MM.1S (cell line): ENCODE measurements around the gene RBM28.

ENCODE experiments used
- EZH2 ChIP-seq: fragments of 300-600 bp; sonication (generic); optimal IDR thresholded peaks from 2 replicates; pipeline ENCODE3; 2017; ENCODE audit warnings: low read depth, mild to moderate bottlenecking, antibody characterized with exemption, low read length, mixed read lengths
- EZH2phosphoT487 ChIP-seq: fragments of 300-600 bp; sonication (generic); IDR thresholded peaks from 2 replicates; pipeline ENCODE4 v1.6.1; 2018; ENCODE audit warnings: antibody characterized with exemption, low read length
- TF ChIP-seq, protein P1 (sequence below): fragments of 300-600 bp; sonication (generic); IDR thresholded peaks from 2 replicates; pipeline ENCODE4 v1.5.1; 2016; ENCODE audit warnings: antibody characterized with exemption, low read length, mixed read lengths

DNA sequence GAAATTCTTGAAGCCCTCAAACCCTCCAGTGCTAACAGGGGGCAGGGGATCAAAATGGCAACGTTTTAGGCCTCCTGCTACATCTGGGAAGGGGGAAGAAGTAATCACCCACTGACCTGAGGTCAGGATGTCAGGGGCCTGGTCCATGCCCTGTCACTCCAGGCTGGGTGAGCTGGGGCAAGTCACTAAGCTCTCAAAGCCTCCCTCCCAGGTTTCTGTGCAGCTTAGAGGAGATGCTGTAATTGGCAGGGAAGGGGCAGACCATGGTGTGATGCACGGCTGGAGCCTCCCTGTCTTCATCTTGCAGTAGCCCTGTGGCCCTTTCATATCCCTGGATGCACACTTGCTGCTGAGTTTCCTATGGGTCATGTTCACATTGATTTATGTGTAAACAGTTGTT is 75.5 kb downstream of the RBM28 start:
- TF ChIP-seq, protein P1, sequence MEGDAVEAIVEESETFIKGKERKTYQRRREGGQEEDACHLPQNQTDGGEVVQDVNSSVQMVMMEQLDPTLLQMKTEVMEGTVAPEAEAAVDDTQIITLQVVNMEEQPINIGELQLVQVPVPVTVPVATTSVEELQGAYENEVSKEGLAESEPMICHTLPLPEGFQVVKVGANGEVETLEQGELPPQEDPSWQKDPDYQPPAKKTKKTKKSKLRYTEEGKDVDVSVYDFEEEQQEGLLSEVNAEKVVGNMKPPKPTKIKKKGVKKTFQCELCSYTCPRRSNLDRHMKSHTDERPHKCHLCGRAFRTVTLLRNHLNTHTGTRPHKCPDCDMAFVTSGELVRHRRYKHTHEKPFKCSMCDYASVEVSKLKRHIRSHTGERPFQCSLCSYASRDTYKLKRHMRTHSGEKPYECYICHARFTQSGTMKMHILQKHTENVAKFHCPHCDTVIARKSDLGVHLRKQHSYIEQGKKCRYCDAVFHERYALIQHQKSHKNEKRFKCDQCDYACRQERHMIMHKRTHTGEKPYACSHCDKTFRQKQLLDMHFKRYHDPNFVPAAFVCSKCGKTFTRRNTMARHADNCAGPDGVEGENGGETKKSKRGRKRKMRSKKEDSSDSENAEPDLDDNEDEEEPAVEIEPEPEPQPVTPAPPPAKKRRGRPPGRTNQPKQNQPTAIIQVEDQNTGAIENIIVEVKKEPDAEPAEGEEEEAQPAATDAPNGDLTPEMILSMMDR = no peak
- TF ChIP-seq EZH2phosphoT487 (no peak), EZH2 (no peak)
